AG09309 (cell line): ENCODE data around the gene MTUS2.

Experiments
- DNase-seq: peaks from one replicate; pipeline ENCODE4 v3.0.0-alpha.2; 2010; ENCODE audit warnings: low read depth
- H3K4me3 ChIP-seq: 2 replicates; pipeline ENCODE4 v1.5.1; 2011; ENCODE audit warnings: mild to moderate bottlenecking, low read depth, low read length, moderate library complexity; ENCODE audit not compliant: control insufficient read depth
- CTCF ChIP-seq: IDR thresholded peaks from 2 replicates; pipeline ENCODE4 v1.5.1; 2011; ENCODE audit warnings: mild to moderate bottlenecking, low read depth, low read length, inconsistent platforms; ENCODE audit not compliant: insufficient read depth, control insufficient read depth; ENCODE audit errors: missing control alignments

MTUS2 gene

GRCh38 chr13:29005035-29005762, 185.1 kb downstream of the MTUS2 start:
- no peak for TF ChIP-seq CTCF
- DNase-seq: no peak
- H3K4me3 ChIP-seq: no peak overlapping the region

GRCh38 chr13:29005763-29006120, 185.6 kb downstream of the MTUS2 start:
- DNase-seq: no peak
- H3K4me3 ChIP-seq: no peak overlapping the region
- TF ChIP-seq CTCF: no peak

DNA sequence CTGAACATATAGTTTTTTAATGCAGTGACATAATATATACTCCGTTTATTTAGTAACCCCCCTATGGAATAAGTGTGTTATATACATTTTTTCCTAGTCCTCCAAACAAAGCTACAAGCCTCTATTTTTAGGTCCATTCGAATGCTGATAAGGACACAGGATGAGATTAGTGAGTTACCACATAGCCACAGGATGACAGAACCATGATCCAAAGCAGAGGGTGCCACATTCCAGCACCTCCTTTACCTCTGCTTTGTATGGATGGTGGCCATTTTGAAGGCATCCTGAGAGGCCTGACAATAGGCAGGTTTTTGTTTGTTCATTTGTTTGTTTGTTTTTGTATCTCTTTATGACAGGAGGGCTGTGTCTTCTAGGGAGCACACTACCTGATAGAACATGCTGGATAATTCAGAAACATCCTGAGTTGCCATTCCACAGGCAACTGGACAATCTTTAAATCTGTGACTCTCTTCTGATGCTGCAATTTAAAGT, 186.3 kb downstream of the MTUS2 start:
- no peak overlapping the region for H3K4me3 ChIP-seq
- no peak for DNase-seq
- no peak for TF ChIP-seq CTCF

DNA sequence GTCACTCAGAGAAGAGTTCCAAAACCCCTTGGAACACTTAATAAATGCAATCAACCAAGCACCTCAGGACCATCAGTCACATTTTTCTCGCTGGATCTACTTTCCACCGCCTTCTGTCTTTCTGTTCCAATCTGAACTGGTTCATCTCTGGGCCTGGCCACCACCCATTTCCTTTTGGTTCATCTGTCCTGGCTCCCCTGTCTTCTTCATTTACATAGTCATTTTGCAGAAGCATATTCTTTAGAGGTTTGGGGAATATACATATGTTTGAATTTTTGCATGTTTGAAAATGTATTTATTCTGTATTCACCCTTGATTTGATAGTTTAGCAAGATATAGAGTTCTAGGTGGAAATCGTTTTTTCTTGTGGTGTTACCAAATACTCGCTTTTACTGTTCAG, 188.2 kb downstream of the MTUS2 start:
- TF ChIP-seq CTCF: no peak
- H3K4me3 ChIP-seq: no peak overlapping the region
- no peak for DNase-seq

DNA sequence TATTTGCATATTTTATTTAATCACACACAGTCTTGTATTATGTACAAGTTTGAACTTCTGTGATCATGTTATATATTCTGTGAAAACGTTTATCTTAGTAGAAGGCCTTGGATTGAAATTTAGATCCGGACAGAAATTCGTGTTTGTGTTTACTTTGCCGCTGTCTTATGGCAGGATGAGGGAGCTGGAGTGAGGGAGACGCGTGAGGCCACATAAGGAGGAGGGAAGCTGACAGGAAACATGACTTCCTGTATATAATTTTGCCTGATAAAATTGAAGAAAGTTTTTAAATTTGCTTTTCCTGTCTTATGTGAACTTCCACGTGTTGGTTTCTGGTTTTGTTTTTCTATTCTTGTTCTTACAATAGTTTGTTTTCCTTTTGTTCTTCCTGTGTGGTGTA, 200.2 kb downstream of the MTUS2 start:
- no peak for TF ChIP-seq CTCF
- no peak for DNase-seq
- no peak overlapping the region for H3K4me3 ChIP-seq

DNA sequence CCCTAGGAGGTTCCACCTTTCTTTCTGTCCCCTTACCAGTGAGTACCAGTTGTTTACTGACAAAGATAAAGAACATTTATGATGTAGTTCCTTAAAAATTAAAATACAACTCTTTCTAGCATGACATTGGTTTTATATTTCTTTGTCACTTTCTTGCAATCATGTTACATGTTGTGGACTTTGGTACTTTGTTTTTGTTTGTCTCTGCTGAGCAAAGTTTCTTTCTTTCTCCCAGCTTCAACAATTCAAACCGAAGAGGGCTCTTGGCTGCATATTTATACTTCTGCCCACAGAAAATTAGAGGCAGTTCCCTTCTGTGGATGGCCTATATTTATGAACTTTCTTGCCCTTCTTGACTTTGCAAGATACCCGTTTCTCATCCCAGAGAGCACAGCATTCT, 201.2 kb downstream of the MTUS2 start:
- no peak overlapping the region for H3K4me3 ChIP-seq
- DNase-seq: no peak
- TF ChIP-seq CTCF: no peak
